Neural progenitor cell (in vitro differentiated cells): Measurements from ENCODE around the gene PRDM5. TPM values are rescaled to one million over a fixed set of nuclear protein-coding genes. Genes with fewer than 3 reads are reported as not detected.

Source experiments
- DNase-seq: peaks from one replicate; pipeline ENCODE4 v3.0.0-alpha.2; 2016; ENCODE audit warnings: low spot score
- H2AFZ ChIP-seq: fragments of 200-600 bp; sonication (generic); replicated peaks from 2 replicates; pipeline ENCODE4 v1.6.1; 2016; ENCODE audit warnings: antibody characterized with exemption
- H3F3A ChIP-seq: fragments of 200-600 bp; sonication (generic); 2 replicates; pipeline ENCODE4 v1.6.1; 2016; ENCODE audit warnings: antibody characterized with exemption, low read depth
- H3K27ac ChIP-seq: fragments of 200-600 bp; sonication (generic); 2 replicates; pipeline ENCODE4 v1.5.1; 2016; ENCODE audit warnings: mild to moderate bottlenecking
- H3K27me3 ChIP-seq: fragments of 200-600 bp; sonication (generic); 2 replicates; pipeline ENCODE4 v1.6.1; 2016; ENCODE audit warnings: mild to moderate bottlenecking, moderate library complexity
- H3K36me3 ChIP-seq: fragments of 200-600 bp; sonication (generic); 2 replicates; pipeline ENCODE4 v1.5.1; 2016
- H3K4me1 ChIP-seq: fragments of 200-600 bp; sonication (generic); 2 replicates; pipeline ENCODE4 v1.6.1; 2016; ENCODE audit warnings: mixed run types
- H3K4me2 ChIP-seq: fragments of 200-600 bp; sonication (generic); 2 replicates; pipeline ENCODE4 v1.6.1; 2016
- H3K4me3 ChIP-seq: fragments of 200-600 bp; sonication (generic); 2 replicates; pipeline ENCODE4 v1.5.1; 2016
- H3K79me2 ChIP-seq: fragments of 200-600 bp; sonication (generic); 2 replicates; pipeline ENCODE4 v1.6.1; 2016; ENCODE audit warnings: low read depth
- H3K9ac ChIP-seq: fragments of 200-600 bp; sonication (generic); 2 replicates; pipeline ENCODE4 v1.6.1; 2016
- H3K9me3 ChIP-seq: fragments of 200-600 bp; sonication (generic); 2 replicates; pipeline ENCODE4 v1.5.1; 2016; ENCODE audit warnings: low read depth
- H4K20me1 ChIP-seq: fragments of 200-600 bp; sonication (generic); 2 replicates; pipeline ENCODE4 v1.6.1; 2016; ENCODE audit warnings: low read depth
- H3K27ac Mint-ChIP-seq: 3 replicates; pipeline ENCODE4 v1.8.0; 2021; ENCODE audit warnings: mixed read lengths
- H3K27me3 Mint-ChIP-seq: 2 replicates; pipeline ENCODE4 v1.8.0; 2022; ENCODE audit warnings: low read depth, mild to moderate bottlenecking, inconsistent platforms, moderate library complexity, mixed read lengths; ENCODE audit not compliant: insufficient read depth
- H3K36me3 Mint-ChIP-seq: 3 replicates; pipeline ENCODE4 v1.8.0; 2021; ENCODE audit warnings: mixed read lengths
- H3K4me1 Mint-ChIP-seq: 3 replicates; pipeline ENCODE4 v1.8.0; 2021; ENCODE audit warnings: mixed read lengths
- H3K4me3 Mint-ChIP-seq: 3 replicates; pipeline ENCODE4 v1.8.0; 2021; ENCODE audit warnings: mild to moderate bottlenecking, moderate library complexity, mixed read lengths
- H3K9me3 Mint-ChIP-seq: 3 replicates; pipeline ENCODE4 v1.8.0; 2020; ENCODE audit warnings: mixed read lengths
- CTCF ChIP-seq: fragments of 200-600 bp; sonication (generic); IDR thresholded peaks from 2 replicates; pipeline ENCODE4 v1.5.1; 2017; ENCODE audit warnings: antibody characterized with exemption, mild to moderate bottlenecking
- EZH2 ChIP-seq: fragments of 200-600 bp; sonication (generic); IDR thresholded peaks from 2 replicates; pipeline ENCODE4 v1.6.1; 2017; ENCODE audit warnings: antibody characterized with exemption, mild to moderate bottlenecking, moderate library complexity
- EZH2phosphoT487 ChIP-seq: fragments of 200-600 bp; sonication (generic); IDR thresholded peaks from 2 replicates; pipeline ENCODE4 v1.6.1; 2017; ENCODE audit warnings: antibody characterized with exemption
- total RNA-seq: library from RNA; depleted of rRNA; stranded (reverse); fragments of >200 nt; gene quantifications from 2 replicates; pipeline ENCODE4 v1.2.3, GENCODE V29; 2015; ENCODE audit warnings: low replicate concordance

The PRDM5 gene
- total RNA-seq, 1 donor from 2014 or later: 51.7 TPM

- TF ChIP-seq CTCF (no peak), EZH2 (no peak), EZH2phosphoT487 (no peak)
- Histone ChIP-seq H3K27me3 (no peaks in the 10 kb centered on the region), H3K9ac (no peak overlapping the region), H3K4me2 (no peak overlapping the region), H2AFZ (no peak overlapping the region), H3K4me1 (no peaks in the 10 kb centered on the region), H3K4me3 (no peak overlapping the region), H3K27ac (no peak overlapping the region), H3F3A (no peaks in the 10 kb centered on the region), H3K9me3 (no peaks in the 10 kb centered on the region), H3K36me3 (no peaks in the 10 kb centered on the region), H3K79me2 (no peaks in the 10 kb centered on the region), H4K20me1 (no peaks in the 10 kb centered on the region)
- H3K36me3 Mint-ChIP-seq: no peaks in the 10 kb centered on the region
- H3K27ac Mint-ChIP-seq: no peak overlapping the region
- no peaks in the 10 kb centered on the region for H3K9me3 Mint-ChIP-seq
- no peak overlapping the region for H3K4me3 Mint-ChIP-seq
- H3K4me1 Mint-ChIP-seq: peaks cover 7% of the 10 kb centered on the region
- peaks cover 2% of the 10 kb centered on the region for H3K27me3 Mint-ChIP-seq
- DNase-seq: no peak
Observed at GRCh38 chr4:120714417-120715010, 208.0 kb downstream of the PRDM5 start.

GRCh38 chr4:120709991-120710390, 212.5 kb downstream of the PRDM5 start:
- no peaks in the 10 kb centered on the region for H3K36me3 Mint-ChIP-seq
- Histone ChIP-seq H3K27ac (no peak overlapping the region), H3K9me3 (no peaks in the 10 kb centered on the region), H3K79me2 (no peaks in the 10 kb centered on the region), H3F3A (no peaks in the 10 kb centered on the region), H3K27me3 (no peaks in the 10 kb centered on the region), H3K4me3 (no peak overlapping the region), H4K20me1 (no peaks in the 10 kb centered on the region), H3K4me2 (no peak overlapping the region), H3K9ac (no peak overlapping the region), H2AFZ (no peak overlapping the region), H3K4me1 (no peaks in the 10 kb centered on the region), H3K36me3 (no peaks in the 10 kb centered on the region)
- DNase-seq: no peak
- peaks cover 7% of the 10 kb centered on the region for H3K4me1 Mint-ChIP-seq
- no peak for TF ChIP-seq EZH2
- TF ChIP-seq CTCF: no peak
- no peak for TF ChIP-seq EZH2phosphoT487
- H3K27ac Mint-ChIP-seq: no peak overlapping the region
- no peaks in the 10 kb centered on the region for H3K9me3 Mint-ChIP-seq
- peaks cover 2% of the 10 kb centered on the region for H3K27me3 Mint-ChIP-seq
- no peak overlapping the region for H3K4me3 Mint-ChIP-seq

- Histone ChIP-seq H3K9ac (no peak overlapping the region), H3F3A (no peaks in the 10 kb centered on the region), H3K79me2 (no peaks in the 10 kb centered on the region), H3K4me1 (no peaks in the 10 kb centered on the region), H2AFZ (no peak overlapping the region), H3K9me3 (no peaks in the 10 kb centered on the region), H3K4me2 (no peak overlapping the region), H3K4me3 (no peak overlapping the region), H3K27ac (no peak overlapping the region), H3K27me3 (no peaks in the 10 kb centered on the region), H3K36me3 (no peaks in the 10 kb centered on the region), H4K20me1 (no peaks in the 10 kb centered on the region)
- DNase-seq: no peak
- TF ChIP-seq CTCF (no peak), EZH2 (no peak), EZH2phosphoT487 (no peak)
- Mint-ChIP-seq H3K9me3 (no peaks in the 10 kb centered on the region), H3K4me1 (no peaks in the 10 kb centered on the region), H3K4me3 (no peak overlapping the region), H3K36me3 (no peaks in the 10 kb centered on the region), H3K27me3 (peaks cover 2% of the 10 kb centered on the region), H3K27ac (no peak overlapping the region)
Observed at GRCh38 chr4:120704538-120704937, 218.0 kb downstream of the PRDM5 start.
